ENCODE results near the gene REPIN1. TPM values are rescaled to one million over a fixed set of nuclear protein-coding genes. Genes with fewer than 3 reads are reported as not detected.

Gene REPIN1
- total RNA-seq, 1 donor from 2014 or later = 224 TPM

- H3K9me3 Mint-ChIP-seq = no peaks in the 10 kb centered on the region
- H3K4me3 Mint-ChIP-seq = no peak overlapping the region
- TF ChIP-seq CTCF (conservative IDR thresholded peaks at IDR 0.05) = no peak
- peaks cover 2% of the 10 kb centered on the region for H3K27me3 Mint-ChIP-seq (ENCODE audit: low read depth)
- H3K4me1 Mint-ChIP-seq = peaks cover 18% of the 10 kb centered on the region
- no peak for DNase-seq (ENCODE audit: low read depth, low spot score)
- H3K36me3 Mint-ChIP-seq (ENCODE audit: low read depth) = no peaks in the 10 kb centered on the region
- H3K27ac Mint-ChIP-seq (ENCODE audit: unreplicated experiment) = no peak overlapping the region
Observed at GRCh38 chr7:150357270-150357669, 11.4 kb upstream of the REPIN1 start.

- no peaks in the 10 kb centered on the region for H3K9me3 Mint-ChIP-seq
- H3K4me1 Mint-ChIP-seq = peaks cover 23% of the 10 kb centered on the region
- no peak overlapping the region for H3K27ac Mint-ChIP-seq (ENCODE audit: unreplicated experiment)
Observed at GRCh38 chr7:150357771-150358427, 10.7 kb upstream of the REPIN1 start.

GRCh38 chr7:150358433-150358832 lies 10.2 kb upstream of the REPIN1 start:
- TF ChIP-seq CTCF (conservative IDR thresholded peaks at IDR 0.05) = no peak
- Mint-ChIP-seq H3K27me3 (ENCODE audit: low read depth) (no peaks in the 10 kb centered on the region), H3K4me3 (no peak overlapping the region), H3K36me3 (ENCODE audit: low read depth) (no peaks in the 10 kb centered on the region), H3K9me3 (no peaks in the 10 kb centered on the region), H3K27ac (ENCODE audit: unreplicated experiment) (no peak overlapping the region), H3K4me1 (peaks cover 23% of the 10 kb centered on the region)
- DNase-seq (ENCODE audit: low read depth, low spot score) = no peak

More at GRCh38 chr7:150357771-150358427, 10.7 kb upstream of the REPIN1 start:
- no peak for DNase-seq (ENCODE audit: low read depth, low spot score)
- no peak for TF ChIP-seq CTCF (conservative IDR thresholded peaks at IDR 0.05)
- H3K27me3 Mint-ChIP-seq (ENCODE audit: low read depth) = peaks cover 2% of the 10 kb centered on the region
- no peaks in the 10 kb centered on the region for H3K36me3 Mint-ChIP-seq (ENCODE audit: low read depth)
- no peak overlapping the region for H3K4me3 Mint-ChIP-seq

- no peaks in the 10 kb centered on the region for H3K9me3 Mint-ChIP-seq
- no peaks in the 10 kb centered on the region for H3K27me3 Mint-ChIP-seq (ENCODE audit: low read depth)
- TF ChIP-seq CTCF (conservative IDR thresholded peaks at IDR 0.05) = no peak
- no peak overlapping the region for H3K4me3 Mint-ChIP-seq
- no peak overlapping the region for H3K27ac Mint-ChIP-seq (ENCODE audit: unreplicated experiment)
- no peak for DNase-seq (ENCODE audit: low read depth, low spot score)
- H3K4me1 Mint-ChIP-seq = peaks cover 23% of the 10 kb centered on the region
- H3K36me3 Mint-ChIP-seq (ENCODE audit: low read depth) = no peaks in the 10 kb centered on the region
Observed at GRCh38 chr7:150358988-150359621, 9.5 kb upstream of the REPIN1 start.

GRCh38 chr7:150359622-150360362 lies 8.8 kb upstream of the REPIN1 start:
- Mint-ChIP-seq H3K9me3 (no peaks in the 10 kb centered on the region), H3K27me3 (ENCODE audit: low read depth) (no peaks in the 10 kb centered on the region), H3K4me3 (no peak overlapping the region), H3K36me3 (ENCODE audit: low read depth) (no peaks in the 10 kb centered on the region), H3K4me1 (peaks cover 23% of the 10 kb centered on the region), H3K27ac (ENCODE audit: unreplicated experiment) (no peak overlapping the region)
- no peak for TF ChIP-seq CTCF (conservative IDR thresholded peaks at IDR 0.05)
- DNase-seq (ENCODE audit: low read depth, low spot score) = no peak

Data from neural crest cell (in vitro differentiated cells).